ENCODE data around the gene GATM.

GATM gene

DNA sequence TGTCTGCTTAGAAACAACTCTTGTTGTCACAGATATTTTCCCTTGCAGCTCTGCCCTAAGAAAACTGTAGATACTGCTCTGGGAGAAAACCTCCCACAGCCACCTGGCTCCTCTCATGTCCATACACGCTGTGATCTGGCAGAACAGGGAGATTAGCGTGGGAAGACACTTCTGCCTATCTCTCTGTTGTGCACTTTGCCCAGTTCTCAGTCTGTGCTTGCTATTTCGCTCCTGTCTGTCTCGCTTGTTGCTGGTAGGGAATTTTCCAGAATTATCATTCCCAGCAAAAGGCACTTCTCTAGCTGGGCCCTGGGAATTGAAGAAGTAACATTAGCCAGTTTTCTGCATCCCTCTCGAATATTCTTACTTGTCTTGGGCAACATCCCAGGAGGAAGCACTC, 8.1 kb upstream of the GATM start:
- Histone ChIP-seq H3K36me3 (ENCODE audit: insufficient read depth, low read length) (no peaks in the 10 kb centered on the region), H3K9me3 (ENCODE audit: insufficient read depth, low read depth, low read length) (no peaks in the 10 kb centered on the region), H3K9me2 (replicated peaks; ENCODE audit: low read depth, low read length) (no peaks in the 10 kb centered on the region), H4K20me1 (ENCODE audit: insufficient read depth, low read length, poor library complexity, severe bottlenecking) (no peaks in the 10 kb centered on the region), H3F3A (ENCODE audit: low read depth) (no peaks in the 10 kb centered on the region), H3K9ac (ENCODE audit: low read depth, low read length, poor library complexity, severe bottlenecking) (no peak overlapping the region), H3K79me2 (ENCODE audit: insufficient read depth, low read length) (no peaks in the 10 kb centered on the region), H3K4me2 (ENCODE audit: low read depth, low read length, poor library complexity, severe bottlenecking) (no peak overlapping the region), H3K4me1 (ENCODE audit: insufficient read depth, low read length, poor library complexity, severe bottlenecking) (no peaks in the 10 kb centered on the region), H2AFZ (ENCODE audit: low read length) (no peak overlapping the region), H3K4me3 (ENCODE audit: low read length, poor library complexity, severe bottlenecking) (no peak overlapping the region), H3K27me3 (ENCODE audit: insufficient read depth, low read length, poor library complexity, severe bottlenecking) (peaks cover 20% of the 10 kb centered on the region)
- no peak for TF ChIP-seq EZH2phosphoT487 (IDR thresholded peaks at IDR 0.05; ENCODE audit: borderline replicate concordance)
- TF ChIP-seq, protein P1, sequence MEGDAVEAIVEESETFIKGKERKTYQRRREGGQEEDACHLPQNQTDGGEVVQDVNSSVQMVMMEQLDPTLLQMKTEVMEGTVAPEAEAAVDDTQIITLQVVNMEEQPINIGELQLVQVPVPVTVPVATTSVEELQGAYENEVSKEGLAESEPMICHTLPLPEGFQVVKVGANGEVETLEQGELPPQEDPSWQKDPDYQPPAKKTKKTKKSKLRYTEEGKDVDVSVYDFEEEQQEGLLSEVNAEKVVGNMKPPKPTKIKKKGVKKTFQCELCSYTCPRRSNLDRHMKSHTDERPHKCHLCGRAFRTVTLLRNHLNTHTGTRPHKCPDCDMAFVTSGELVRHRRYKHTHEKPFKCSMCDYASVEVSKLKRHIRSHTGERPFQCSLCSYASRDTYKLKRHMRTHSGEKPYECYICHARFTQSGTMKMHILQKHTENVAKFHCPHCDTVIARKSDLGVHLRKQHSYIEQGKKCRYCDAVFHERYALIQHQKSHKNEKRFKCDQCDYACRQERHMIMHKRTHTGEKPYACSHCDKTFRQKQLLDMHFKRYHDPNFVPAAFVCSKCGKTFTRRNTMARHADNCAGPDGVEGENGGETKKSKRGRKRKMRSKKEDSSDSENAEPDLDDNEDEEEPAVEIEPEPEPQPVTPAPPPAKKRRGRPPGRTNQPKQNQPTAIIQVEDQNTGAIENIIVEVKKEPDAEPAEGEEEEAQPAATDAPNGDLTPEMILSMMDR (conservative IDR thresholded peaks at IDR 0.05; ENCODE audit: low read length), result no peak

DNA sequence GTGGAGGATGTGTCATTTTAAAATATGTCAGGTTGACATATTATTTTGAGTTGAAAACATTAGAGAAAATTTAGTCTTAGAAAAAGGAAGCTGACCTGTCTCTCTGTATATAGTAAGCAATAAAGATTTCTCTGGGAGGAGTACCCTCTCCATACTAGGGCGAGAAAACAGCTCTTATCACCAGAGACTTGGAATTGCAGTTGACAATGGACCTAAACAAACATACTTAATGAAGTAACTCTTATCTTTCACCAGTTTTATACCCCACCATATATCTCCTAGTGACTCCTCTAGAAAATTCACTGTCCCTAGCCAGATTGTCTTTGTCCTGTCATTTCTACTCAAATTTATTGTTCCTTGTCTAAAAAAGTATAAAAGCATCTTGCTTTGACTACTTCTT, 7.2 kb upstream of the GATM start:
- no peaks in the 10 kb centered on the region for H3F3A ChIP-seq (ENCODE audit: low read depth)
- no peak overlapping the region for H3K4me2 ChIP-seq (ENCODE audit: low read depth, low read length, poor library complexity, severe bottlenecking)
- no peaks in the 10 kb centered on the region for H3K79me2 ChIP-seq (ENCODE audit: insufficient read depth, low read length)
- no peaks in the 10 kb centered on the region for H3K9me2 ChIP-seq (replicated peaks; ENCODE audit: low read depth, low read length)
- no peaks in the 10 kb centered on the region for H3K36me3 ChIP-seq (ENCODE audit: insufficient read depth, low read length)
- peaks cover 20% of the 10 kb centered on the region for H3K27me3 ChIP-seq (ENCODE audit: insufficient read depth, low read length, poor library complexity, severe bottlenecking)
- H3K4me3 ChIP-seq (ENCODE audit: low read length, poor library complexity, severe bottlenecking), result no peak overlapping the region
- H3K9ac ChIP-seq (ENCODE audit: low read depth, low read length, poor library complexity, severe bottlenecking), result no peak overlapping the region
- H3K4me1 ChIP-seq (ENCODE audit: insufficient read depth, low read length, poor library complexity, severe bottlenecking), result no peaks in the 10 kb centered on the region
- no peaks in the 10 kb centered on the region for H3K9me3 ChIP-seq (ENCODE audit: insufficient read depth, low read depth, low read length)
- H4K20me1 ChIP-seq (ENCODE audit: insufficient read depth, low read length, poor library complexity, severe bottlenecking), result no peaks in the 10 kb centered on the region
- H2AFZ ChIP-seq (ENCODE audit: low read length), result no peak overlapping the region
- TF ChIP-seq, protein P1 (conservative IDR thresholded peaks at IDR 0.05; ENCODE audit: low read length), result no peak

DNA sequence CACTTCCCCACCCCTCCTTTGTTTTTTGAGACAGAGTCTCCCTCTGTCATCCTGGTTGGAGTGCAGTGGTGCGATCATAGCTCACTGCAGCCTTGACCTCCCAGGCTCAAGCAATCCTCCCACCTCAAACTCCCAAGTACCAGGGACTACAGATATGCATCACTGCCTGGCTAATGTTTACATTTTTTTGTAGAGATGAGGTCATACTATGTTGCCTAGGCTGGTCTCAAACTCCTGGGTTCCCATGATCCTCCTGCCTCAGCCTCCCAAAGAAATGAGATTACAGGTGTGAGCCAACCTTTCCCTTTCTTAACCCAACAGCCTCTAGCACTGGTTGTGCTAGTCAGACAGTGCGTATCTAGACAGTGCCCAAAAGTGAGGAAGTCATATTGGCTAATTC, 6.4 kb upstream of the GATM start:
- TF ChIP-seq, protein P1 (conservative IDR thresholded peaks at IDR 0.05; ENCODE audit: low read length), result no peak
- Histone ChIP-seq H3K9me2 (replicated peaks; ENCODE audit: low read depth, low read length) (no peaks in the 10 kb centered on the region), H3K9me3 (ENCODE audit: insufficient read depth, low read depth, low read length) (no peaks in the 10 kb centered on the region), H3K4me2 (ENCODE audit: low read depth, low read length, poor library complexity, severe bottlenecking) (no peak overlapping the region), H3K4me3 (ENCODE audit: low read length, poor library complexity, severe bottlenecking) (no peak overlapping the region), H3K9ac (ENCODE audit: low read depth, low read length, poor library complexity, severe bottlenecking) (no peak overlapping the region), H2AFZ (ENCODE audit: low read length) (no peak overlapping the region), H3K4me1 (ENCODE audit: insufficient read depth, low read length, poor library complexity, severe bottlenecking) (no peaks in the 10 kb centered on the region), H3F3A (ENCODE audit: low read depth) (no peaks in the 10 kb centered on the region), H4K20me1 (ENCODE audit: insufficient read depth, low read length, poor library complexity, severe bottlenecking) (no peaks in the 10 kb centered on the region), H3K79me2 (ENCODE audit: insufficient read depth, low read length) (no peaks in the 10 kb centered on the region), H3K36me3 (ENCODE audit: insufficient read depth, low read length) (no peaks in the 10 kb centered on the region), H3K27me3 (ENCODE audit: insufficient read depth, low read length, poor library complexity, severe bottlenecking) (peaks cover 20% of the 10 kb centered on the region)

Measured in Loucy (cell line).